ENCODE results near the gene GIPC1.
"Not testable (repeated sequence)": the region's sequence is repeated elsewhere in the genome, so short reads cannot be mapped to it uniquely, and the experiment has no call there.

GIPC1 gene

GRCh38 chr19:14496029-14496833 lies at the start of gene GIPC1:
Gene GIPC1 (minus strand): TSS chr19:14496127. CDS start chr19:14482976, 13,151 bp downstream.
- DNase-seq = peak; percentile 83 to 100 (median 98)

- peak in 1 of 58 donors; percentile 69 for DNase-seq
These were observed 49.8 kb upstream of the GIPC1 start for GRCh38 chr19:14545716-14546082.

- DNase-seq = peak; percentile 35 to 99 (median 88)
These were observed 49.2 kb upstream of the GIPC1 start for GRCh38 chr19:14544977-14545715.

- no peak for DNase-seq
These were observed 48.1 kb upstream of the GIPC1 start for GRCh38 chr19:14544047-14544446.

- peak in 31 of 58 donors; percentile 10 to 76 (median 44) for DNase-seq
These were observed 46.9 kb upstream of the GIPC1 start for GRCh38 chr19:14542711-14543328.

GRCh38 chr19:14541979-14542378 lies 46.1 kb upstream of the GIPC1 start:
- not testable (repeated sequence) for DNase-seq

- DNase-seq = no peak
These were observed 45.0 kb upstream of the GIPC1 start for GRCh38 chr19:14540741-14541525.

GRCh38 chr19:14536926-14537692 lies 41.2 kb upstream of the GIPC1 start:
- peak in 2 of 58 donors; percentile 12 to 36 for DNase-seq

GRCh38 chr19:14533450-14533849 lies 37.5 kb upstream of the GIPC1 start:
- DNase-seq = no peak

GRCh38 chr19:14530506-14530905 lies 34.6 kb upstream of the GIPC1 start:
- DNase-seq = no peak

GRCh38 chr19:14530005-14530348 lies 34.0 kb upstream of the GIPC1 start:
- DNase-seq = peak in 1 of 58 donors; percentile 64

GRCh38 chr19:14529254-14530004 lies 33.5 kb upstream of the GIPC1 start, which contains the start of gene TECR:
Gene TECR (plus strand): TSS chr19:14529594. CDS start chr19:14529697, 103 bp downstream.
- peak; percentile 93 to 100 (median 100) for DNase-seq

GRCh38 chr19:14528419-14529253 lies 32.7 kb upstream of the GIPC1 start:
- no peak for DNase-seq

- DNase-seq = no peak
These were observed 30.5 kb upstream of the GIPC1 start for GRCh38 chr19:14526423-14526822.

- DNase-seq = no peak
These were observed 29.8 kb upstream of the GIPC1 start for GRCh38 chr19:14525729-14526128.

- DNase-seq = no peak
These were observed 24.6 kb upstream of the GIPC1 start for GRCh38 chr19:14520543-14520942.

- DNase-seq = peak in 7 of 58 donors; percentile 20 to 51 (median 43)
These were observed 24.0 kb upstream of the GIPC1 start for GRCh38 chr19:14519860-14520407.

GRCh38 chr19:14519245-14519859 lies 23.4 kb upstream of the GIPC1 start:
- DNase-seq = peak in 2 of 58 donors; percentile 27 to 43

Measured in anterior cingulate cortex (tissue), 58 donors.